HG03060 (cell line): ENCODE results near the gene TSR1.

ENCODE experiments used
- ATAC-seq: cut with Tn5 transposase; IDR thresholded peaks from one replicate; pipeline ENCODE4 v1.9.1; 2021; ENCODE audit warnings: low read depth, moderate number of reproducible peaks; ENCODE audit not compliant: unreplicated experiment

Gene TSR1

GRCh38 chr17:2336215-2336851 lies at the start of gene TSR1:
TSS of gene TSR1 (minus strand) at chr17:2336457. CDS start at chr17:2336427, 30 bp downstream.
- peak; percentile 46 for ATAC-seq

GRCh38 chr17:2385240-2386210 lies 49.3 kb upstream of the TSR1 start:
- ATAC-seq = no peak

- no peak for ATAC-seq
Observed at GRCh38 chr17:2384439-2385127, 48.3 kb upstream of the TSR1 start.

- ATAC-seq = no peak
Observed at GRCh38 chr17:2383628-2384167, 47.4 kb upstream of the TSR1 start.

- ATAC-seq = no peak
Observed at GRCh38 chr17:2380950-2381649, 44.8 kb upstream of the TSR1 start.

GRCh38 chr17:2380226-2380922 lies 44.1 kb upstream of the TSR1 start:
- ATAC-seq = no peak

GRCh38 chr17:2379489-2380225 lies 43.4 kb upstream of the TSR1 start:
- ATAC-seq = no peak

GRCh38 chr17:2378905-2379304 lies 42.6 kb upstream of the TSR1 start:
- ATAC-seq = no peak

GRCh38 chr17:2377659-2378058 lies 41.4 kb upstream of the TSR1 start:
- ATAC-seq = no peak

- no peak for ATAC-seq
Observed at GRCh38 chr17:2376107-2376506, 39.9 kb upstream of the TSR1 start.

GRCh38 chr17:2375406-2375805 lies 39.1 kb upstream of the TSR1 start:
- ATAC-seq = no peak

GRCh38 chr17:2374549-2375285 lies 38.5 kb upstream of the TSR1 start:
- no peak for ATAC-seq

- no peak for ATAC-seq
Observed at GRCh38 chr17:2373179-2373578, 36.9 kb upstream of the TSR1 start.

GRCh38 chr17:2372681-2373080 lies 36.4 kb upstream of the TSR1 start:
- ATAC-seq = no peak

GRCh38 chr17:2372180-2372579 lies 35.9 kb upstream of the TSR1 start:
- no peak for ATAC-seq

GRCh38 chr17:2371183-2372130 lies 35.2 kb upstream of the TSR1 start:
- ATAC-seq = no peak

GRCh38 chr17:2370211-2370589 lies 33.9 kb upstream of the TSR1 start:
- no peak for ATAC-seq
